Stimulated activated naive CD8-positive, alpha-beta T cell treated with anti-CD3 and anti-CD28 coated beads, Interleukin-15, Interleukin-2, amounts not matched to agents 100 ng/mL and 50 ng/mL, for 24 hours (primary cell): ENCODE results near the gene CTAGE4.
"Not testable (repeated sequence)": the region's sequence is repeated elsewhere in the genome, so short reads cannot be mapped to it uniquely, and the experiment has no call there.

ENCODE experiments used
- H3K27ac Mint-ChIP-seq: one replicate; pipeline ENCODE4 v1.8.0; 2021; ENCODE audit warnings: mild to moderate bottlenecking, mixed read lengths
- H3K27me3 Mint-ChIP-seq: one replicate; pipeline ENCODE4 v1.8.0; 2021; ENCODE audit warnings: mixed read lengths
- H3K36me3 Mint-ChIP-seq: one replicate; pipeline ENCODE4 v1.8.0; 2021; ENCODE audit warnings: low read depth, mixed read lengths
- H3K4me1 Mint-ChIP-seq: one replicate; pipeline ENCODE4 v1.8.0; 2021; ENCODE audit warnings: low read depth, mixed read lengths
- H3K4me3 Mint-ChIP-seq: one replicate; pipeline ENCODE4 v1.8.0; 2021; ENCODE audit warnings: mild to moderate bottlenecking, mixed read lengths
- H3K9me3 Mint-ChIP-seq: one replicate; pipeline ENCODE4 v1.8.0; 2021; ENCODE audit warnings: mixed read lengths

Gene CTAGE4

DNA sequence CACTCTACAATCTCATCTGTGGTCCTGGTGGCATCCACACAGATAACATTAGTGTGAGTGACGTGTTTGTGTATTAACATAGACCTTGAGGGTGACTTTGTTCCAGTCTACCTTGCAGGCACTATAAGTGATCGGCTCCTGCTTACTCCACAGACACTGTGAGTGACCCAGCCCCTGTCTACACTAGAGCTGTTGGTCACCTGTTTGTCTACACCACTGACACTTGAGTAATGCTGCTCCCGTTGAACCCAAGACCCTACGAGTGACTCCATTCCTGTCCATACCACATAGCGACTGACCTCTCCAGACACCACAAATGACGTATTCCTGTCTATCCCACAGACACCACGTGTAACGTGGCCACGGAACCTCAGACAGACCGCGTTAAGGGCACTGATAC, 10.5 kb downstream of the CTAGE4 start:
- H3K27me3 Mint-ChIP-seq, H3K27ac Mint-ChIP-seq, H3K4me1 Mint-ChIP-seq, H3K9me3 Mint-ChIP-seq, H3K36me3 Mint-ChIP-seq, H3K4me3 Mint-ChIP-seq: not testable (repeated sequence)

DNA sequence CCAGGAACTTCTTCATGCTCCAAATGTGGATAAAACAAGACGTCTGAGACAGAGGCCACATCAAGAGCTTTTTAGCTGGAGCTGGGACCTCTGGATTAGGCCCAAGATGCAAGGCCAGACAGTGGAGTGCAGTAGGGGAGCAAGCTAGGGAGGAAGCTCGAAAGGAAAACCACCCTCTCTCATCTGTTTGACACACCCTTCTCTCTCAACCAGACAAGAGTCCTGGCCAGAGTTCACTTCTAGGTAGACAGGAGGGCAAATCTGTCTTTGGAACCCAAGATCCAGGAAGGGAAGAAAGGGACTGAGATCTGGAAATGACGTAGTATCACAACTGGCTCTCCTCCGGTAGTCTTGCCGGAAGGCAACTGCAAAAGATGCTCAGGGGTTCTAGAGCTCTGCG, 11.2 kb downstream of the CTAGE4 start:
- not testable (repeated sequence) for H3K27ac Mint-ChIP-seq, H3K9me3 Mint-ChIP-seq, H3K36me3 Mint-ChIP-seq, H3K27me3 Mint-ChIP-seq, H3K4me3 Mint-ChIP-seq, H3K4me1 Mint-ChIP-seq

- H3K36me3 Mint-ChIP-seq, H3K27me3 Mint-ChIP-seq, H3K27ac Mint-ChIP-seq, H3K4me1 Mint-ChIP-seq, H3K9me3 Mint-ChIP-seq, H3K4me3 Mint-ChIP-seq: not testable (repeated sequence)
These were observed 12.1 kb downstream of the CTAGE4 start, which contains the start of gene ARHGEF35 for GRCh38 chr7:144195212-144195872. ARHGEF35 (minus strand) TSS chr7:144195833; CDS start chr7:144188383, 7,450 bp downstream.

GRCh38 chr7:144198934-144199333, 15.7 kb downstream of the CTAGE4 start:
- not testable (repeated sequence) for H3K36me3 Mint-ChIP-seq, H3K27me3 Mint-ChIP-seq, H3K4me1 Mint-ChIP-seq, H3K27ac Mint-ChIP-seq, H3K4me3 Mint-ChIP-seq, H3K9me3 Mint-ChIP-seq

DNA sequence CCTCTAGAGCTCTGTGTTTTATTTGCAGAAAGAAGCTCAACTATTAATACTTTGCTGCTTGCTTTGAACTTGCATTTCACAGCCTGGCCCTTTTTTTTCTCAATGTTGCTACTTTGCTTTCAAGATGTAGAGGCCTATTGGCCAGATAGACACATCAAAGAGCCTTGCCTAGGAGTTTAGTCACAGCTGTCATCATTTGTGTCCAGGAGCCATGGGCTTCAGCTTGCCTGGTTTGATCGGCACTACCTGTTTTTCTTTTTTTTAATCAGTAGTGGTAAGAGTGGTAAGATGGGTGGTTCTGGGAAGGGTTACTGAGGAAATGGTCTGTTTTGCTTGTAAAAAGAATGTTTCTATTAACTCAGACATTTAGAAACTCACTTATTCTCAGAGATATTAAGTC, 18.7 kb downstream of the CTAGE4 start:
- H3K27me3 Mint-ChIP-seq, H3K27ac Mint-ChIP-seq, H3K9me3 Mint-ChIP-seq, H3K4me1 Mint-ChIP-seq, H3K36me3 Mint-ChIP-seq, H3K4me3 Mint-ChIP-seq: not testable (repeated sequence)

DNA sequence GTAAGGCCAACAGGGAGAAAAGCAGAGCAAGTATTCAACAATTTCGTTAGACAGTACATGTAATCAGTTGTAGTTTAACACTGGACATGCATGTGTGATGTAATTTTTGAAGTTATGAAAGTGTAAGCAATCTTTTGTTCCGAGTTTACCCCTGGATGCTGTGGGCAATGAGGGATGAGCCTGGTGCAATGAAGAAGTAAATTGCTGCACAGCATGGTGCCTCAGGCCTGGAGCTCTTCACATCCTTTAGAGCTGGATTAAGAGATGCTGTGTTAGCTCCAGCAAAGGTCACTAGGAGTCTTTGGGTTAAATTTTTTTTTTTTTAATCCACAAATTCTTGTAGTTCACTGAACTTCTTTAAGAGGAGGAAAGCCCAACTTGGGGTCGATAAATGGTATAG, 19.8 kb downstream of the CTAGE4 start:
- not testable (repeated sequence) for H3K27me3 Mint-ChIP-seq

GRCh38 chr7:144205306-144205705, 22.0 kb downstream of the CTAGE4 start:
- H3K36me3 Mint-ChIP-seq, H3K4me3 Mint-ChIP-seq, H3K9me3 Mint-ChIP-seq, H3K4me1 Mint-ChIP-seq, H3K27ac Mint-ChIP-seq, H3K27me3 Mint-ChIP-seq: not testable (repeated sequence)

More for the DNA sequence above, 19.8 kb downstream of the CTAGE4 start:
- not testable (repeated sequence) for H3K4me1 Mint-ChIP-seq, H3K9me3 Mint-ChIP-seq, H3K36me3 Mint-ChIP-seq, H3K27ac Mint-ChIP-seq, H3K4me3 Mint-ChIP-seq

GRCh38 chr7:144217200-144217599, 33.9 kb downstream of the CTAGE4 start:
- not testable (repeated sequence) for H3K9me3 Mint-ChIP-seq, H3K27ac Mint-ChIP-seq, H3K4me3 Mint-ChIP-seq, H3K36me3 Mint-ChIP-seq, H3K27me3 Mint-ChIP-seq, H3K4me1 Mint-ChIP-seq

- H3K36me3 Mint-ChIP-seq, H3K4me3 Mint-ChIP-seq, H3K27ac Mint-ChIP-seq, H3K27me3 Mint-ChIP-seq, H3K4me1 Mint-ChIP-seq, H3K9me3 Mint-ChIP-seq: not testable (repeated sequence)
These were observed 35.3 kb downstream of the CTAGE4 start for GRCh38 chr7:144218581-144218980.

GRCh38 chr7:144219149-144219548, 35.9 kb downstream of the CTAGE4 start:
- H3K27ac Mint-ChIP-seq, H3K9me3 Mint-ChIP-seq, H3K27me3 Mint-ChIP-seq, H3K4me1 Mint-ChIP-seq, H3K4me3 Mint-ChIP-seq, H3K36me3 Mint-ChIP-seq: not testable (repeated sequence)

GRCh38 chr7:144220531-144220930, 37.3 kb downstream of the CTAGE4 start:
- not testable (repeated sequence) for H3K4me1 Mint-ChIP-seq

GRCh38 chr7:144223675-144224074, 40.4 kb downstream of the CTAGE4 start:
- H3K27me3 Mint-ChIP-seq, H3K4me1 Mint-ChIP-seq, H3K9me3 Mint-ChIP-seq, H3K27ac Mint-ChIP-seq, H3K4me3 Mint-ChIP-seq, H3K36me3 Mint-ChIP-seq: not testable (repeated sequence)

More at GRCh38 chr7:144220531-144220930, 37.3 kb downstream of the CTAGE4 start:
- not testable (repeated sequence) for H3K36me3 Mint-ChIP-seq, H3K27me3 Mint-ChIP-seq, H3K4me3 Mint-ChIP-seq, H3K9me3 Mint-ChIP-seq, H3K27ac Mint-ChIP-seq

- not testable (repeated sequence) for H3K27ac Mint-ChIP-seq, H3K4me1 Mint-ChIP-seq, H3K4me3 Mint-ChIP-seq, H3K36me3 Mint-ChIP-seq, H3K9me3 Mint-ChIP-seq, H3K27me3 Mint-ChIP-seq
These were observed 43.6 kb downstream of the CTAGE4 start for GRCh38 chr7:144226866-144227265.

DNA sequence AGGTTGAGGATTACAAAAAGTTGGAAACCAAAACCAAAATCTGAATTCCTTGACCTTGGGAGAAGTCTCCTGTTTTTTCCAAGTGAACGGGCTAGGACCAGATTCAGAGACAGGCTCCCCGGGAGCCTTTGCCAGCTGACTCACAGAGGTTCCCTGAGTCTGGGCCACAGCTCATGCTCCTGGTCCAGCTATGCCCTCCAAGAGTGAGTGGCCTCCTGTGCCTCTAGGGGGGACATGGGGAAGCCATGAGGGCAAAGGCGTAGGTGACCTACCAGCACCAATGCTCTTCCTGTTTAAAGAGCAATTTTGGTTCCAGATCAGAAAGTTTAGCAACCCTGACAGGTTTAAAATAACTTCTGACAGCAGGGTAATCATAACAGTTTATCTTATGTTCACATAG, 45.5 kb downstream of the CTAGE4 start:
- H3K9me3 Mint-ChIP-seq, H3K4me1 Mint-ChIP-seq, H3K27ac Mint-ChIP-seq, H3K4me3 Mint-ChIP-seq, H3K36me3 Mint-ChIP-seq, H3K27me3 Mint-ChIP-seq: not testable (repeated sequence)

GRCh38 chr7:144231027-144231426, 47.8 kb downstream of the CTAGE4 start:
- not testable (repeated sequence) for H3K4me3 Mint-ChIP-seq, H3K36me3 Mint-ChIP-seq, H3K27me3 Mint-ChIP-seq, H3K9me3 Mint-ChIP-seq, H3K27ac Mint-ChIP-seq, H3K4me1 Mint-ChIP-seq

- H3K36me3 Mint-ChIP-seq, H3K4me1 Mint-ChIP-seq, H3K4me3 Mint-ChIP-seq, H3K27ac Mint-ChIP-seq, H3K9me3 Mint-ChIP-seq, H3K27me3 Mint-ChIP-seq: not testable (repeated sequence)
These were observed 49.8 kb downstream of the CTAGE4 start for GRCh38 chr7:144233039-144233438.
